Measurements from ENCODE around the gene SLC25A22.

Gene SLC25A22

GRCh38 chr11:798093-798713 is at the start of gene SLC25A22:
Gene SLC25A22, minus strand, starts transcription at chr11:798281. Its CDS starts 3,275 bp downstream, at chr11:795006.
- Mint-ChIP-seq H3K4me3 (peak within 1 kb of the TSS; percentile 88 to 89), H3K27me3 (no peaks in the 10 kb centered on the region), H3K4me1 (peaks cover 8 to 26% of the 10 kb centered on the region in 2 donors), H3K36me3 (peaks cover 8 to 28% of the 10 kb centered on the region in 2 donors), H3K27ac (peak within 1 kb of the TSS; percentile 93), H3K9me3 (no peaks in the 10 kb centered on the region)
- DNase-seq (peak; percentile 84), ATAC-seq (replicated peaks) (peak; percentile 66 to 72)

- Mint-ChIP-seq H3K27me3 (peaks cover 10 to 35% of the 10 kb centered on the region in 2 donors), H3K4me1 (peaks cover 15 to 34% of the 10 kb centered on the region in 2 donors), H3K9me3 (no peaks in the 10 kb centered on the region), H3K36me3 (peaks cover 0 to 2% of the 10 kb centered on the region in 2 donors), H3K4me3 (no peak overlapping the region), H3K27ac (no peak overlapping the region)
- no peak for DNase-seq
- ATAC-seq (replicated peaks): no peak
Measured at GRCh38 chr11:847876-848275, 49.8 kb upstream of the SLC25A22 start.

- DNase-seq (no peak), ATAC-seq (replicated peaks) (no peak)
- peaks cover 0 to 2% of the 10 kb centered on the region in 2 donors for H3K36me3 Mint-ChIP-seq
- no peak overlapping the region for H3K4me3 Mint-ChIP-seq
- H3K9me3 Mint-ChIP-seq: no peaks in the 10 kb centered on the region
- H3K27ac Mint-ChIP-seq: no peak overlapping the region
- H3K27me3 Mint-ChIP-seq: peaks cover 10 to 35% of the 10 kb centered on the region in 2 donors
- peaks cover 15 to 34% of the 10 kb centered on the region in 2 donors for H3K4me1 Mint-ChIP-seq
Measured at GRCh38 chr11:846496-847098, 48.5 kb upstream of the SLC25A22 start.

- Mint-ChIP-seq H3K27me3 (peaks cover 10 to 29% of the 10 kb centered on the region in 2 donors), H3K36me3 (peaks cover 4% of the 10 kb centered on the region in 2 donors), H3K9me3 (no peaks in the 10 kb centered on the region), H3K27ac (no peak overlapping the region), H3K4me3 (no peak overlapping the region), H3K4me1 (peaks cover 20 to 39% of the 10 kb centered on the region in 2 donors)
- ATAC-seq (replicated peaks) (no peak), DNase-seq (no peak)
Measured at GRCh38 chr11:845872-846495, 47.9 kb upstream of the SLC25A22 start.

- peaks cover 29 to 50% of the 10 kb centered on the region in 2 donors for H3K4me1 Mint-ChIP-seq
- no peak overlapping the region for H3K4me3 Mint-ChIP-seq
- no peak overlapping the region for H3K27ac Mint-ChIP-seq
- no peaks in the 10 kb centered on the region for H3K9me3 Mint-ChIP-seq
- DNase-seq (no peak), ATAC-seq (replicated peaks) (no peak)
- peaks cover 13% of the 10 kb centered on the region in 2 donors for H3K36me3 Mint-ChIP-seq
- peaks cover 10 to 26% of the 10 kb centered on the region in 2 donors for H3K27me3 Mint-ChIP-seq
Measured at GRCh38 chr11:844693-845644, 46.9 kb upstream of the SLC25A22 start.

- no peak for ATAC-seq (replicated peaks)
- H3K9me3 Mint-ChIP-seq: no peaks in the 10 kb centered on the region
- H3K36me3 Mint-ChIP-seq: peaks cover 15 to 16% of the 10 kb centered on the region in 2 donors
- peaks cover 10 to 22% of the 10 kb centered on the region in 2 donors for H3K27me3 Mint-ChIP-seq
- peak overlapping the region; percentile 80 to 90 for H3K4me3 Mint-ChIP-seq
- H3K27ac Mint-ChIP-seq: peak overlapping the region; percentile 71
- no peak for DNase-seq
- H3K4me1 Mint-ChIP-seq: peaks cover 29 to 52% of the 10 kb centered on the region in 2 donors
Measured at GRCh38 chr11:843818-844692, 46.0 kb upstream of the SLC25A22 start.

- H3K27ac Mint-ChIP-seq: peak overlapping the region; percentile 71
- H3K27me3 Mint-ChIP-seq: peaks cover 10 to 14% of the 10 kb centered on the region in 2 donors
- H3K36me3 Mint-ChIP-seq: peaks cover 20 to 23% of the 10 kb centered on the region in 2 donors
- ATAC-seq (replicated peaks): peak; percentile 3
- no peak for DNase-seq
- peak overlapping the region; percentile 80 to 90 for H3K4me3 Mint-ChIP-seq
- H3K4me1 Mint-ChIP-seq: peaks cover 27 to 52% of the 10 kb centered on the region in 2 donors
- H3K9me3 Mint-ChIP-seq: no peaks in the 10 kb centered on the region
Measured at GRCh38 chr11:843086-843734, 45.1 kb upstream of the SLC25A22 start.

GRCh38 chr11:842370-843002 is 44.4 kb upstream of the SLC25A22 start, which contains the start of the genes POLR2L and TSPAN4:
Gene POLR2L, minus strand, starts transcription at chr11:842529. Its CDS starts 21 bp downstream, at chr11:842508.
Gene TSPAN4, plus strand, starts transcription at chr11:842852. Its CDS starts 7,453 bp downstream, at chr11:850305.
- H3K27me3 Mint-ChIP-seq: peaks cover 10 to 14% of the 10 kb centered on the region in 2 donors
- peak; percentile 78 for DNase-seq
- H3K4me3 Mint-ChIP-seq: peak within 1 kb of the TSS; percentile 88 to 90
- H3K4me1 Mint-ChIP-seq: peaks cover 27 to 55% of the 10 kb centered on the region in 2 donors
- no peaks in the 10 kb centered on the region for H3K9me3 Mint-ChIP-seq
- H3K27ac Mint-ChIP-seq: peak within 1 kb of the TSS; percentile 94
- ATAC-seq (replicated peaks): peak; percentile 80 to 85
- H3K36me3 Mint-ChIP-seq: peaks cover 26 to 28% of the 10 kb centered on the region in 2 donors

GRCh38 chr11:841981-842369 is 43.9 kb upstream of the SLC25A22 start:
- DNase-seq (no peak), ATAC-seq (replicated peaks) (peak; percentile 49 to 56)
- peak overlapping the region; percentile 94 for H3K27ac Mint-ChIP-seq
- H3K27me3 Mint-ChIP-seq: peaks cover 10 to 14% of the 10 kb centered on the region in 2 donors
- peak overlapping the region; percentile 88 to 90 for H3K4me3 Mint-ChIP-seq
- H3K36me3 Mint-ChIP-seq: peaks cover 27 to 32% of the 10 kb centered on the region in 2 donors
- H3K4me1 Mint-ChIP-seq: peaks cover 27 to 55% of the 10 kb centered on the region in 2 donors
- no peaks in the 10 kb centered on the region for H3K9me3 Mint-ChIP-seq

- H3K4me1 Mint-ChIP-seq: peaks cover 27 to 56% of the 10 kb centered on the region in 2 donors
- ATAC-seq (replicated peaks) (no peak), DNase-seq (no peak)
- H3K27me3 Mint-ChIP-seq: peaks cover 7 to 14% of the 10 kb centered on the region in 2 donors
- H3K9me3 Mint-ChIP-seq: no peaks in the 10 kb centered on the region
- H3K27ac Mint-ChIP-seq: peak overlapping the region; percentile 5
- peak overlapping the region; percentile 17 to 90 for H3K4me3 Mint-ChIP-seq
- H3K36me3 Mint-ChIP-seq: peaks cover 36 to 45% of the 10 kb centered on the region in 2 donors
Measured at GRCh38 chr11:839875-840617, 42.0 kb upstream of the SLC25A22 start.

GRCh38 chr11:839280-839623 is 41.2 kb upstream of the SLC25A22 start:
- Mint-ChIP-seq H3K27me3 (peaks cover 7 to 9% of the 10 kb centered on the region in 2 donors), H3K9me3 (no peaks in the 10 kb centered on the region), H3K4me3 (no peak overlapping the region), H3K36me3 (peaks cover 36 to 45% of the 10 kb centered on the region in 2 donors), H3K4me1 (peaks cover 26 to 58% of the 10 kb centered on the region in 2 donors), H3K27ac (no peak overlapping the region)
- ATAC-seq (replicated peaks) (no peak), DNase-seq (no peak)

Measured in stimulated activated naive B cell treated with anti-CD40 and anti-IgM and Interleukin-4, amounts not matched to agents 10 μg/mL and 1 μg/mL and 100 μg/mL, for 72 hours (primary cell).